ENCODE measurements around the gene HPGD.

- TF ChIP-seq CTCF (IDR thresholded peaks at IDR 0.05) (no peak), POLR2A (IDR thresholded peaks at IDR 0.05) (no peak)
Observed at GRCh38 chr4:174531486-174531885, 9.2 kb upstream of the HPGD start.
